ENCODE data around the gene FOXC1.

DNA sequence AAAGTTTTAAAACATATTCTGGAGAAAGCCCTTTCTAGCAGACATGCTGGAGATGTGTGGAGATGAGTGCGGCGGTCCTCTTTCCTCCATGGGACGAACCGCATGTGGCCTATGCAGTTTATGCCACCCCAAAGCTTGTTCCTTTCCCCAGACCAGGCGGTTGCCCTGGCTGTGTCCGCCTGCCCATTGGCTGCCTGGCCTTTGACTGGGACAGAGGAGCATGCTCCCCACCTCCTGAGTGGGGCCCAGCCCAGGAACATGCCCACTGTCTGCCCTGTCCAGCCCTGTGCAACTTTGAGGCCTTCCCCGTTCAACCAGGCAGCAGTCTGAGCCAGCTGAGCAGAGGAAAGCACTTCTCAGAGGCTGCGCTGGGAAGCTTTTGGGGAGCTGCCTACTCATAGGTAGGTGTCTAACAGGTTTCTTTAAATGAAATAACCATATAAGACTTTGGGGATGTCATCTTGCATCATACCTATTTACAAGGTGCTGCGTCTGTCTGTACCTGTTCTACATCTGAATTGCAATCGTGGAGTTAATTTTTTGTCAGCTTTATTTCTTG is 20.6 kb downstream of the FOXC1 start:
- no peak for TF ChIP-seq EZH2 (IDR thresholded peaks at IDR 0.05; ENCODE audit: low read depth, unreplicated experiment)
- TF ChIP-seq, protein P1, sequence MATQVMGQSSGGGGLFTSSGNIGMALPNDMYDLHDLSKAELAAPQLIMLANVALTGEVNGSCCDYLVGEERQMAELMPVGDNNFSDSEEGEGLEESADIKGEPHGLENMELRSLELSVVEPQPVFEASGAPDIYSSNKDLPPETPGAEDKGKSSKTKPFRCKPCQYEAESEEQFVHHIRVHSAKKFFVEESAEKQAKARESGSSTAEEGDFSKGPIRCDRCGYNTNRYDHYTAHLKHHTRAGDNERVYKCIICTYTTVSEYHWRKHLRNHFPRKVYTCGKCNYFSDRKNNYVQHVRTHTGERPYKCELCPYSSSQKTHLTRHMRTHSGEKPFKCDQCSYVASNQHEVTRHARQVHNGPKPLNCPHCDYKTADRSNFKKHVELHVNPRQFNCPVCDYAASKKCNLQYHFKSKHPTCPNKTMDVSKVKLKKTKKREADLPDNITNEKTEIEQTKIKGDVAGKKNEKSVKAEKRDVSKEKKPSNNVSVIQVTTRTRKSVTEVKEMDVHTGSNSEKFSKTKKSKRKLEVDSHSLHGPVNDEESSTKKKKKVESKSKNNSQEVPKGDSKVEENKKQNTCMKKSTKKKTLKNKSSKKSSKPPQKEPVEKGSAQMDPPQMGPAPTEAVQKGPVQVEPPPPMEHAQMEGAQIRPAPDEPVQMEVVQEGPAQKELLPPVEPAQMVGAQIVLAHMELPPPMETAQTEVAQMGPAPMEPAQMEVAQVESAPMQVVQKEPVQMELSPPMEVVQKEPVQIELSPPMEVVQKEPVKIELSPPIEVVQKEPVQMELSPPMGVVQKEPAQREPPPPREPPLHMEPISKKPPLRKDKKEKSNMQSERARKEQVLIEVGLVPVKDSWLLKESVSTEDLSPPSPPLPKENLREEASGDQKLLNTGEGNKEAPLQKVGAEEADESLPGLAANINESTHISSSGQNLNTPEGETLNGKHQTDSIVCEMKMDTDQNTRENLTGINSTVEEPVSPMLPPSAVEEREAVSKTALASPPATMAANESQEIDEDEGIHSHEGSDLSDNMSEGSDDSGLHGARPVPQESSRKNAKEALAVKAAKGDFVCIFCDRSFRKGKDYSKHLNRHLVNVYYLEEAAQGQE (IDR thresholded peaks at IDR 0.05; ENCODE audit: unreplicated experiment): no peak
- TF ChIP-seq, protein P2, sequence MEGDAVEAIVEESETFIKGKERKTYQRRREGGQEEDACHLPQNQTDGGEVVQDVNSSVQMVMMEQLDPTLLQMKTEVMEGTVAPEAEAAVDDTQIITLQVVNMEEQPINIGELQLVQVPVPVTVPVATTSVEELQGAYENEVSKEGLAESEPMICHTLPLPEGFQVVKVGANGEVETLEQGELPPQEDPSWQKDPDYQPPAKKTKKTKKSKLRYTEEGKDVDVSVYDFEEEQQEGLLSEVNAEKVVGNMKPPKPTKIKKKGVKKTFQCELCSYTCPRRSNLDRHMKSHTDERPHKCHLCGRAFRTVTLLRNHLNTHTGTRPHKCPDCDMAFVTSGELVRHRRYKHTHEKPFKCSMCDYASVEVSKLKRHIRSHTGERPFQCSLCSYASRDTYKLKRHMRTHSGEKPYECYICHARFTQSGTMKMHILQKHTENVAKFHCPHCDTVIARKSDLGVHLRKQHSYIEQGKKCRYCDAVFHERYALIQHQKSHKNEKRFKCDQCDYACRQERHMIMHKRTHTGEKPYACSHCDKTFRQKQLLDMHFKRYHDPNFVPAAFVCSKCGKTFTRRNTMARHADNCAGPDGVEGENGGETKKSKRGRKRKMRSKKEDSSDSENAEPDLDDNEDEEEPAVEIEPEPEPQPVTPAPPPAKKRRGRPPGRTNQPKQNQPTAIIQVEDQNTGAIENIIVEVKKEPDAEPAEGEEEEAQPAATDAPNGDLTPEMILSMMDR (conservative IDR thresholded peaks at IDR 0.05; ENCODE audit: low read depth in 2 of 2): no peak
